HG02678 (cell line): ENCODE data around the gene MOV10L1.

ENCODE experiments used
- ATAC-seq: cut with Tn5 transposase; IDR thresholded peaks from one replicate; pipeline ENCODE4 v1.9.1; 2021; ENCODE audit warnings: mild to moderate bottlenecking, moderate library complexity; ENCODE audit not compliant: unreplicated experiment

Gene MOV10L1

DNA sequence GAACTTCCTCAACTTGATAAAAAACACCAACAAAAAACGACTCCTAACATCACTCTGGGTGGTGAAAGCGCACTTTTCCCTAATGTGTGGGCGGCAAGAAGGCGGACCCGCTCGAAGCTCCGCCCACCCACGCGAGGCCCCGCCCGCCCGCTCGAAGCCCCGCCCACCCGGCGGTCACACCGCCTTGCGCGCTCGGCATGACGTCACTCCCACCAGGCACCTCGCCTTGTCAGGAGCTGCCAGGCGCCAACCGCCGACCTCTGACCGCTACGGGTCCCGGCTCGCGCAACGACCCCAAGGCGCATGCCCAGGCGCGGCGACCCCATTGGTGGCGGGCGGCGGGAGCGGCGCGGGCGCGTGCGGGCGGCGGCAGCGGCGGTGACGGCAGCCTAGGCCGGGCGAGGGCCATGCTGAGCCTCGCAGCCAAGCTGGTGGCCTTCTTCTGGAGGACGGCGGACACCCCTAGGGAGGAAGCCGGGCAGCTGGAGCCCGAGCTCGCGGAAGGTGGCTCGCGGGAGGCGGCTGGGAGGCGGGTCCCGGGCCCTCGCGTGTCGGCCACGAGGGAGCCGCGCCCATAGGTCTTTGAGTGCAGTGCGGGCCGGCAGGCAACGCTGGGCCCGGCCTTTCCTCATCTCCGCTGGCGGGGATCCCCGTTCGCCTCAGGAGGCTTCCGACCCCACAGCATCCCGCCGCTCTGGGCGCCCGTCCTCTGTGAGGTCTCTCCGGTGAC lies at the start of gene MOV10L1:
MOV10L1 (plus strand) TSS at position 325 of the 730 bp plus-strand sequence; CDS start at position 408, 83 bp downstream.
- ATAC-seq, result no peak

DNA sequence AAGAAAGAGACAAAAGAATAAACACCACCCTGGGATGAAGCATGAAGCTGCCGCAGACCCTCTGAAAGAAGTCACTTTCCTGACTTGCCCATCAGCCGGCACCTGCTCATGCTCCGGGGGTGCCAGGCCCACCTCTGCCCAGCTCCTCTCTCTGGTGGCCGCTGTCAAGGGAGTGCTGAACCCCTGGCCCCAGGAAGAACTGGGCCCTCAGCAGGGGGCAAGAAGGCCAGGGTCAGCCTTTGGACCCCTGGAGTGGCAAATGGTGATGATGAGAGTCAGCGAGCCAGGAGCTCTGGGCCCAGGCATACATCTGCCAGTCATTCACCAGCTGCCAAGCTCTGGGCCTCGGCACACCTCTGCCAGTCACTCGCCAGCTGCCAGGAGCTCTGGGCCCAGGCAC lies 49.1 kb upstream of the MOV10L1 start:
- no peak for ATAC-seq

DNA sequence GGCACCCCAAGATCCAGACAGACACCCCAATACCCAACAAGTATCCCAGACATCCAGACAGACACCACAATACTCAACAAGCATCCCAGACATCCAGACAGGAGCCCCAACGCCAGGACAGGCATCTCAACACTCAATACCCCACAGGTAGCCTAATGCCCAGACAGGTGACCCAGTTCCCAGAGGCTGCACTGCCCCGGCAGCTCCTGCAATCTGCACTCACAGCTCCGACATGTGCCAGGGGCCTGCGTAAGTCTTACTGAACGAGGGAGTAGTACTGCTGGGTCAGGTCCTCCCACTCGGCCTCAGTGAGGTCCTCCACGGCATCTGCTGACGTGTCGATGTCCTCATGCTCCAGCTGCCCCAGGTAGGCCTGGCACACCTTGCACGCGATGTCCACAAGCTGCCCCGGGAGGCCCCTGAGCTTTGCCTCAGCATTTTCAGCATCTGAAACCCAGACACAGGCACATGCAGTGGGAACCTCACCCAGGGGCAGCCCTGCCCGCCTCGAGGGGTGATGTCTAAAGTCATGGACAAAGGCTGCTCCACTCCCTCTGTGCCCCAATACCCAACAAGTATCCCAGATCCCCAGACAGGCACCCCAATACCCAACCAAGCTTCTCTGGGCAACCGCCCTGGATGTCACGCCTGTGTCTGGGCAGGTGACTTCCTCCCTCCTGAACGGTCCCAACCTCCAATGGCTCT lies 48.3 kb upstream of the MOV10L1 start:
- no peak for ATAC-seq

GRCh38 chr22:50044485-50045118 lies 45.2 kb upstream of the MOV10L1 start:
- no peak for ATAC-seq

- no peak for ATAC-seq
These were observed 44.4 kb upstream of the MOV10L1 start for GRCh38 chr22:50045211-50046018.

DNA sequence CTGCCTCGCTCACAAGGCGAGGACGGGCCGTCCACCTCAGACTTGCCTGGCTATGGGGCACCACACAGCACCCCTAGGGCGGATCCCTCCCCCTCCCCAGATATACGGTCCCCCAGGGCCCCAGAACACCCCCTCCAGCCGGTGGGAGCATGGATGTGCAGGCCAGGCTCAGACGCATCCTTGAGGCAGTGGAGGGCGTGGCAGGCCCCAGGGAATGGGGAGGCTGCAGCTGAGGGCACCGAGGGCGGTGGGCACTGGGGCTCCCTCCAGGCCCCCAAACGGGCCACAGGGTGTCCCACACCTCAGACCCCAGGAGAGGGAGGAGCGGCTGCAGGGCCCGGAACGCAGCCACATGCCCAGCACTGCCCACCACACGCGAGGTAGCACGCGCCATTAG lies 43.8 kb upstream of the MOV10L1 start:
- no peak for ATAC-seq

DNA sequence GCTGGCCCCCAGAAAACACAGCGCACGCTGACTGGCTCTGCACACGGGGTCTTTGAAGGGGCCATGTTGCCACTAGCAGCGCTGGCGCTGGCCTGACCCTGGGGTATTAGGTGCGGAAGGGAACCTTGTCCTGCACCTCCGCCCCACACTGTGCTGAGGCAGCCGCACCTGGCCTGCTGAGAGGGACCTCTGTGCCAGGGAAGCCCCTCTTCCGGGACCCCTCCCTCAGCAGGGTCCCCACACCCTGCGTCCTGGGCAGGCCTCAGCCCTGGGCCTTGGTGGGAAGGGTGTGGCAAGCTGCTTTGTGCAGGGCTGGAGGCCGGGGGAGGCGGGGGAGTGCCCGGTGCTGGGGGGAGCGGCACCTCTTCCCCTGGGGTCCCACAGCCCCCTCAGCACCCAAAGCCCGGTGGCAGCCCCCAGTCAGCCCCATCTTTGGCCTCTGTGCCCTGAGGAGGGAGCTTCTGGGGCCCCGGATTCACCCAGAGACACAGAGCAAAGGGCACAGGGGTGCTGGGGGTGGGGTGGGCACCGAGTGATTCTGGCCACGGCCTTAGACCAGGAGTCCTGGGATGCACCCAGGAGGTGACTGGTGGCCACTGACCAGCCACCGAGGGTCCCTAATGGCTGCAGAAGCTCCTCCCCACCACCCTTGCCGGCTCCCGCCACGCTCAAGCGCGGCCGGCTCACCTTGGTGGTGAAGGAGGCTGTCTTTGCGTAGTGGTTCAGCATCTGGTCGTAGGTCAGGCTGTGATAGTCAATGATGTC lies 43.1 kb upstream of the MOV10L1 start:
- ATAC-seq, result no peak

- ATAC-seq, result no peak
These were observed 42.5 kb upstream of the MOV10L1 start for GRCh38 chr22:50047346-50047745.

- no peak for ATAC-seq
These were observed 41.6 kb upstream of the MOV10L1 start for GRCh38 chr22:50048061-50048765.

- no peak for ATAC-seq
These were observed 41.0 kb upstream of the MOV10L1 start for GRCh38 chr22:50048836-50049235.

DNA sequence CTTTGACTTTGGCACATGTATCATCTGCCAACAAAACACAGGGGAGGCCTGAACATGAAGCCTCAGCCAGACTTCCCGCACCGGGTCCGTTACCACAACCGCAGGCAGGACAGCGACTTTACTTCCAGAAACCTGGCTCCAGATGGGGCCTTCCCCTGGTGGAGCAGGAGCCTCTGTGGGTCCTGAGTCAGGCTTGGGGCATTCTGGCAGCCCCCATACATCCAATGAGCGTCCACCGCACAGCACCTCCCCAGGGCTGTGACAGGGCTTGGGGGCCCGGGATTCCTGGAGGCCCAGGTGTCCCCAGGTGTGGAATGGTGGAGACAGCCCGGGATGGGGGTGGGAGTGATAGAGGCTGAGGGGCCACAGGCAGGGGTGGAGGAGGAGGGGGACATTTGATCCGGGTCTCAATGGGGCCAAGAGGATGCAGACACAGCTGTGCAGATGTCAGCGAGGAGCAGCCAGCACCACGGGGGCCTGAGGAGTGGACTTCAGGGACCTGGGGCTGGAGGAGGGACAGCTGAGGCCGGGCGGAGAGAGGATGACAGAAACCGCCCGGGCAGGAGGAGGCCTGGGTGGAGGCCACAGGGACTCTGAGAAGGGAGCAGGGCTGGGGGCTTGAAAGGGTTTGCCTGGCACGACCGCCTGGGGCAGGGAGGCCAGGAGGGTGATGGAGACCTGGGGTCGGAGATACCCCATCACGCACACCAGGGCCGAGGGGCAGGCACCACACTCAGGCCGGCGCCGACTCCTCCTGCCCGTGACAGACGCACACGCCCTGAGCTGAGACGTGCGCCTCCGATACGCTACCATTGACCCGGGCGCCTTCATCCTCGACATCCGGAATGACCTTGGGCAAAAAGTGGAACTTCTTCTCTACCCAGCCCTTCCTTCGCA lies 40.3 kb upstream of the MOV10L1 start:
- ATAC-seq, result no peak

- ATAC-seq, result no peak
These were observed 37.9 kb upstream of the MOV10L1 start for GRCh38 chr22:50051930-50052329.

DNA sequence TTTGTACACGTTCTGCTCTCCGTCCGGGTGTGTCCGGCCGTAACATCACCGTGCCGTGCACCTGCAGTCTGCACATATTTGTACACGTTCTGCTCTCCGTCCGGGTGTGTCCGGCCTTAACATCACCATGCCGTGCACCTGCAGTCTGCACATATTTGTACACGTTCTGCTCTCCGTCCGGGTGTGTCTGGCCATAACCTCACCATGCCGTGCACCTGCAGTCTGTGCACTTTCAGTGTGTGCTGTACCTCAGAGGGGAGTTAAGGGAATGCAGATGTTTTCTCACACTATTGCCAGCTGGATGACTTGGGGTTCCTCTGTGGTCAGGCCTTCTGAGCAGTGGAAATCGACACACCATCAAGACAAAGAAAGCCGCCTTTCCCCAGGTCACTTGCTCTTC lies 35.9 kb upstream of the MOV10L1 start:
- no peak for ATAC-seq

- no peak for ATAC-seq
These were observed 33.4 kb upstream of the MOV10L1 start for GRCh38 chr22:50056214-50056972.

DNA sequence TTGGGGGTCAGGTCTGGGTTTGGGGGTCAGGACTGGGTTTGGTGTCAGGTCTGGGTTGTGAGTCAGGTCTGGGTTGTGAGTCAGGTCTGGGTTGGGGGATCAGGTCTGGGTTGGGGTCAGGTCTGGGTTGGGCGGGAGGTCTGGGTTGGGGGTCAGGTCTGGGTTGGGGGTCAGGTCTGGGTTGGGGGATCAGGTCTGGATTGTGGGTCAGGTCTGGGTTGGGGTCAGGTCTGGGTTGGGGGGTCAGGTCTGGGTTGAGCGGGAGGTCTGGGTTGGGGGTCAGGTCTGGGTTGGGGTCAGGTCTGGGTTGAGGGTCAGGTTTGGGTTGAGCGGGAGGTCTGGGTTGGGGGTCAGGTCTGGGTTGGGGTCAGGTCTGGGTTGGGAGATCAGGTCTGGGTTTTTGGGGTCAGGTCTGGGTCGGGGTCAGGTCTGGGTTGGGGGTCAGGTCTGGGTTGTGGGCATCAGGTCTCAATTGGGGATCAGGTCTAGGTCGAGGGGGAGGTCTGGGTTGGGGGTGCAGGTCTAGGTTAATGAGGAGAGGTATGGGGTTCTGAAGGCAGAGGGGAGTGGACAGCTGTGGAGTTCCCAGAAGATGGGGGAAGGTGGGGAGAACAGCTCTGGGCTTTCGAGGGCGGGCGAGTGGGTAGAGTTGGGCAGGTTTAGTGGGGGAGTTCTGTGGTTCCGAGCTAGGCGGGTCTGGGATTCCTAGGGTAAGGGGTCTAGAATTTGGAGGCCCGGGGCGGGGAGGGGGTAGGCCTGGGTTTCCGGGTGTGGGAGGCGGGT lies 32.3 kb upstream of the MOV10L1 start:
- no peak for ATAC-seq

DNA sequence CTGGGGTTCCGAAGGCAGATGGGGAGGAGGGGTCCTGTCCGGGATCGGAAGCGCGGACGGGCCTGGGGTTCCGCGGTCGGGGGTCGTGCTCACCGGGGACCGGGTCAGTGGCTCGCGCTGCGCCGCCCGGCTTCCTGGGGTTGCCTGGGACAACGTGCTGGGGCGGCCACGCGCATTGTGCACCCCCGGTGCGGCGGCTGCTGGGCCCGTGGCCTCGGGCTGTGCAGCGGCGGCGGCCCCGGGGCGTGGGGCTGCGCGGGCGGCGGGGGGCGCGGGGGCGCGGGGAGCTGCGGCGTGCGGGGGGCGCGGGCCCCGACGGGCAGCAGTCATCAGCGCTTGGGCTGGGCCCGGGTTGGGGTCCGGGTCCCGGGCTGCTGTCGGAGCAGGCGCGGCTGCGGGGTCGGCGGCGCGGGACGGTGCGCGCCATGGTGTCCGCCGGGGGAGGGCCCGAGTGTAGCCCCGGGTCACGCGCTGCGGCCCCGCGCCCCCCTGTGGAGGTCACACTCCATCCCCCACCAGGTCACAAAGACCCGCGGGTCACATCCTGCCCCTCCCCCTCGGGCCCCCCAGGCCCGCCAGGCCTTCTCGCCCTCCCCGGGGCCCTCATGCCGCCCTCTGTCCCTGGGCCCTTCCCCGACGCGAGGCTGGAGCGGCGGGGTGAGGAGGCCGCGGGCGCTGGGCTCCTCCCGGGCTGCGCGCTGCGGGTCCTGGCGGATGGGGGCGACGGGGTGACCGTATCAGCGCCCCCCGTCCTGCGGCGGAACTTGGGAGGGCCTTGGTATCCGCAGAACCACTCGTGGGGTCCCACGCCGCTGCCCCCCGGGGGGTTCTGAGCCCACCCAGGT lies 31.5 kb upstream of the MOV10L1 start, which contains the start of gene TTLL8:
TTLL8 (minus strand) TSS at position 238 of the 845 bp plus-strand sequence.
- ATAC-seq, result no peak
